Stimulated activated CD4-positive, alpha-beta T cell treated with anti-CD3 and anti-CD28 coated beads, Interleukin-12 subunit alpha, Interleukin-12 subunit beta, amount 100 ng/mL, for 4 hours (primary cell): ENCODE data around the gene IVD.

ENCODE experiments used
- DNase-seq: peaks from one replicate; pipeline ENCODE4 v3.0.0-alpha.2; 2020

The IVD gene

GRCh38 chr15:40463886-40464545 is 58.4 kb downstream of the IVD start:
- no peak for DNase-seq

- DNase-seq: no peak
These were observed 59.1 kb downstream of the IVD start for GRCh38 chr15:40464595-40465185.

DNA sequence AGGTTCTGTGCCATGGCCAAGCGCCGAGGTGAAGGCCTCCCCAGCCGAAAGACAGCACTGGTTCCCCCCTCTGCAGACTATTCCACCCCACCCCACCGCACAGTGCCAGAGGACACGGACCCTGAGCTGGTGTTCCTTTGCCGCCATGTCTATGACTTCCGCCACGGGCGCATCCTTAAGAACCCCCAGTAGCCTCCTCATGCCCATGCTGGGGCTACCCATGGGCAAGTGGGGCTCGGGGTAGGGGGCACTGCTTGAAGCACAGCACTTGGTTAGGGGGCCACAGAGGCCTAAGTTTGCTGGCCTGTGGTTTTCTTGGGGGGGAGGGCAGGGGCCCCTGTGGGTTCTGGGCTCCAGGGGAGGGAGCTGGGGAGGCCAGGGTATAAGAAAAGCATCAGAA is 60.3 kb downstream of the IVD start:
- DNase-seq: no peak

- DNase-seq: no peak
These were observed 61.0 kb downstream of the IVD start for GRCh38 chr15:40466426-40467260.

GRCh38 chr15:40467261-40467615 is 61.6 kb downstream of the IVD start:
- DNase-seq: no peak

DNA sequence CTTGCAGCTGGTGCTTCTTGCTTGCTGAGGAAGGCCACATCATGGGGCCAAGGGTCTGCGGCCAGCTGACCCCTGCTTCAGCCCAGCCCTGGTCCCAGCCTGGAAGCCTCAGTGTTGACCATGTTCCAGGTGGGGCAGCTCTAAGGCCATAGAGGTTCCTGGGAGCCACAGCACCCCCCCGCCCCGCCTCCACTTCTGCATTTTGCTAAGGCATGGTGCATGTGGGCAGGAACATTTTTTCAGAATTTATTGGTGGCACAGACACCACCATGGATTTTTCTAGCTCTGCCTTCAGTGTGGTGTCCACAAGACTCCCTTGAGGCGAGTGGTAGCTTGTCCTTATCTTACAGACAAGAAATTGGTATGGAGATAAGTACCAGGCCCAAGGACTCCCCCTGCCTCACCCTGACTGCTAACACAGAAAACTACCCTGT is 63.3 kb downstream of the IVD start:
- DNase-seq: no peak

GRCh38 chr15:40469776-40470390 is 64.3 kb downstream of the IVD start:
- no peak for DNase-seq

DNA sequence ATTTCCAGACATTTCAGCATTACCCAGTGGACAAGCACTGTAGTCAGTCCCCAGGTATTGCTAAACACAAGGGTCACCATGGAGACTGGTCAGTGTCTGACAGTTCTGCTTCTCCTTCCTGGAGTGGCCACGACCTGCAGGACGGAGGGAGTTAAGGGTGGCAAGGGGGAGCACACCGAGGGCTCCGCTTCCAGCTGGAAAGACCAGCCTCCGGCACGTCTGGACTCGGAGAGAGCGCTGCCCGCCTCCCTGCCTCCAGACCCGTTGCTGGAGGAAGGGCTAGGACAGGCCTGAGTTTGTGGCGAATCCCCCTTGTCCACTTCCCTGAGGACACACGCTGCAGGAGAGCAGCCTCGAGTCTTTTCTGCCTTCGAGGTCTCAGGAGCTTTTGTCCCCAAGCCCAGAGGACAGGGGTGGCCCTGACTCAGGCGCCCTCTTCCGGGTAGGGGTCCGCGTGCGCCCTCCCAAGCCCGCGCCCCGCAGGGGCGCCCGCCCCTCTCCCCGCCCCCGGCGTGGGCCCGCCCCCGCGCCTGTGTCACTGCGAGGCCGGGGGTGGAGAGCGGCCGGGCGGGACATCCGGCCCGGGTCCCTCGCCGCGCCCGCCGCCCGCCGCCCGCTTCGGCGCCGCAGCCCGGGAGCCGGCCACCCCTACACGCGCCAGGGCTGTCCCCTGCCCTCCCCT is 65.0 kb downstream of the IVD start, which contains the start of gene CHST14:
Gene CHST14 (plus strand): TSS at position 562 of the 682 bp plus-strand sequence. CDS start 230 bp downstream, outside the sequence.
- peak; percentile 63 for DNase-seq
